Measurements from ENCODE around the gene SLC25A19.
"Not testable (repeated sequence)": the region's sequence is repeated elsewhere in the genome, so short reads cannot be mapped to it uniquely, and the experiment has no call there.

Gene SLC25A19

GRCh38 chr17:75266316-75267152, 22.7 kb downstream of the SLC25A19 start:
- DNase-seq, result no peak

DNA sequence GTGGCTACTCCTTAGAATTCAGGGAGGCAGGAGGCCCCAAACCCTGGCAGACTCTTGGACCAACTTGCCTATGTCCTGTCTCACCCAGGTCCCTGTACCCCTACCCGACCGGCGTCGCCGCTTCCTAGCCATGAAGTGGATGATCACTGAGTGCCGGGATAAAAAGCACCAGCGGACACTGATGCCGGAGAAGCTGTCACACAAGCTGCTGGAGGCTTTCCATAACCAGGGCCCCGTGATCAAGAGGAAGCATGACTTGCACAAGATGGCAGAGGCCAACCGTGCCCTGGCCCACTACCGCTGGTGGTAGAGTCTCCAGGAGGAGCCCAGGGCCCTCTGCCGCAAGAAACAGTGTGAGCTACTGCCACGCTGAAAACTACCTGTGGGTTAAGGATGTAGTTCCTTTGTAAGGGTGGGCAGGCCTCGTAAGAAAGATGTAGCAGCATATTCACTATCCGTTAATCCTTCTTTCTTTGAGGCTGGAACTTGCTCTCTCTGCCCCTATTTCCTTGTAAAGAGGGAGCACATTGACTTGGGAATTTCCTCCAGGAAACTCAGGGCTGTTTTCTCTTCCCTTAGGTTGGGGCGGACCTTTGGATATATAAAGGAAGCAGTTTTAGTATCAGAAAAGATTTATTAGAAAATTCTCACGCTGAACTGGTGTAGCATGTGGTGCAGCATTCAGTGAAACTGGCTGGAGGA, 23.5 kb downstream of the SLC25A19 start:
- no peak for DNase-seq

DNA sequence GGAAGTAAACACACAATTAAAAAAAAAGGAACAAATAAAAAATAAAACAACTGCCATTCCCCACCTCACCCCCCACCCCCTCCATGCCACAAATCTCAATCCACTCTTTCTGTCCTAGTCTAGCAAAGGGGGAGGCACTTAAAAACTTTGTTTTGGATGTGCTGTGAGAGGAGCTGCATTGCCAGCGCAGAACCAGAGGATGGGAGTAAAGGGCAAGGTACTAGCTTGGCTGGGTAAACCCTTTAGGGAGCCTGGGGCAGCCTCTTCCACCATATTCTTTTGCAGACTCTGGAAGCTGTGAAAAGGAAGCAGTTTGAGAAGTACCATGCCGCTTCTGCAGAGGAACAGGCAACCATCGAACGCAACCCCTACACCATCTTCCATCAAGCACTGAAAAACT, 26.2 kb downstream of the SLC25A19 start:
- no peak for DNase-seq

DNA sequence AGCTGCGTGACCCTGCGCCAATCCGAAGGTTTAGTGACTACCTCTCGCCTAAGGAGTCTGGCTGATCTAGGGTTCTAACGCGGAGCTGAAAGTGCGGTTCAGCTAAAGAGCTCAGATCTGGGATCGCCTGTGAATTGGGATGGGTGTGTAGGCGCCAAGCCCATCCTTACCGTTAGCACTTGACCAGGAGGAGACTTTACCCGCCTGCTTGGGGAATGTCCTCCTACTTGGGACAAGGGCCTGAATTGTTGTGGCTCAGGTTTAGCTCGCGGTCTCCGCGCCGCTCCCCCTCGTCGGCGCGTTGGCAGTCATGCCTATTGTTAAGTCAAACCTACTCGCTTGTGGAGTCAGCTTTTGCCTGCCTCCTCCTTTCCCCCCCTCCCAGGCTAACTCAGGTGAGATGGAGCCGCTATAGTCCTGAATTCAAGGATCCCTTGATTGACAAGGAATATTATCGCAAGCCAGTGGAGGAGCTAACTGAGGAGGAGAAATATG, 27.1 kb downstream of the SLC25A19 start:
- no peak for DNase-seq

GRCh38 chr17:75261336-75262111, 27.7 kb downstream of the SLC25A19 start, which contains the start of the genes GGA3 and MRPS7:
TSS of gene GGA3 (minus strand) at chr17:75261606. CDS start at chr17:75261587, 19 bp downstream.
TSS of gene MRPS7 (plus strand) at chr17:75261879. CDS start at chr17:75261901, 22 bp downstream.
- peak; percentile 94 to 96 for DNase-seq

DNA sequence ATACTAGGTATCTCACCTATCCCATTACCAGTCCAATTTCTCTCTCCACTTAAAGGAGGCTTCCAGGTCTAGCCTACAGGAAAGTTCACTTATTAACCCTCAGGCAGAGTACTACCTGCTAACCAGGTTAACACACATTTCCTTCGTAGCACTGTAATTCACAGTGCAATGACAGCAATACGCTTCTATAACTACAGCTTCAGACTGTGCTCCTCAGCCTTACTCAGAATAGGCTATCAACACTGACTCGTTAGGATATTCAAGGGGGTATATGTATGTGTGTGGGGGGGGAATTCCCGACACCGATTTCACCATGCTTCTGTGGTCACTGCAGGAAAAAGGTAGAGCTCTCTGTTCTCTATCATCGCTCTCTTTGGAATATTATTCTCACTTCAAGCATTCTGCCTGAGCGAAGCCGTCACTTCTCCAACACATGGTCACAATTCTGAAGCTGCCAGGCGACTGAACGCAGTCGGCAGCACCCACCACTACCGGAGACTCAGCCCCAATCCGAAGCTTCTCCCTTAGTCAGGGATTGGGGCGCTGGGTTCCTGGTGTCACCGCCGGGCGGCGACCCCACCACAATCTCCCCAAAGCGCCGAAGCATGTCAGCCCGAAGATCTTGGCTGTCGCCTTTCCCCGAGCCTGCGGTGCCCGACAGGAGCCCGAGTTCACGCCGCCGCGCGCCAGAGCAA, 28.4 kb downstream of the SLC25A19 start:
- DNase-seq, result peak; percentile 45 to 70

DNA sequence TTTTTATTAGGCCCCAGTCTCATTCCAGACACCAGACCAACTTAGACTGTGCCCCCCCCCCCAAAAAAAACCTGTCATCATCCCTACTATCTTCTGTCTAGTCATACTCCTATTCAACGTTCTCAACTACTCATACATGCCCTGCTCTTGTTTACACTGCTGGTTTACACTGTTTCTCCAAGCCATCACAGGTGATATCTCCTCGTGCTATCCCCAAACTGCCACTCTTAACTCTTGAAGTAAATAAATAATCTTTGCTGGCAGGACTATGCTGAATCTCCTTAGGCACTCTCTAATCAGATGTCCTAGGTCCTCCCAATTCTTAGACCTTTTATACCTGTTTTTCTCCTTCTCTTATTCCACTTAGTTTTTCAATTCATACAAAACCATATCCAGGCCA, 32.0 kb downstream of the SLC25A19 start:
- DNase-seq, result not testable (repeated sequence)

GRCh38 chr17:75255954-75256698, 33.1 kb downstream of the SLC25A19 start:
- not testable (repeated sequence) for DNase-seq

DNA sequence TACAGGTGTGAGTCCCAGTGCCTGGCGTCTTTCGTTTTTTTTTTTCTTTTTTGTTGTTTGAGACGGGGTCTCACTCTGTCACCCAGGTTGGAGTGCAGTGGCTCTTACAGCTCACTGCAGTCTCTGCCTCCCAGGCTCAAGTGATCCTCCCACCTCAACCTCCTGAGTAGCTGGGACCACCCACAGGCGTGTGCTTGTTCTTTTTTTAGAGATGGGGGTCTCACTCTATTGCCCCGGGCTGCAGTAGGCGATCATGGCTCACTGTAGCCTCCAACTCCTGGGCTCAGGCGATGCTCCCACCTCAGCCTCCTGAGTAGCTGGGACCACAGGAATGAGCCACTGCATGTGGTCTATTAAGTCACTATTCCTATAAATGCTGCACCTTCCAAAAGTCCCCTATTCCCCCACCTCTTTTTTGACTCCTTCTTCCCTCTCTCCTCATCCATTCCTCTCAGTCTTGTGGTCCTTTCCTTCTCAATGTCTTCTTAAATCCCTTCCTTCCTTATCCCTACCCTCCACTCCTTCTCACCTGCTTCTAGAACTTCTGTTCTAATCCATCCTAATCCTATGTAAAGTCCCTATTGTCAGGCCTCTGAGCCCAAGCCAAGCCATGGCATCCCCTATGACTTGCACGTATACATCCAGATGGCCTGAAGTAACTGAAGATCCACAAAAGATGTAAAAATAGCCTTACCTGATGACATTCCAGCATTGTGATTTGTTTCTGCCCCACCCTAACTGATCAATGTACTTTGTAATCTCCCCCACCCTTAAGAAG, 37.0 kb downstream of the SLC25A19 start:
- DNase-seq, result no peak

GRCh38 chr17:75250009-75250471, 39.2 kb downstream of the SLC25A19 start:
- DNase-seq, result peak in 1 of 2 donors; percentile 57

DNA sequence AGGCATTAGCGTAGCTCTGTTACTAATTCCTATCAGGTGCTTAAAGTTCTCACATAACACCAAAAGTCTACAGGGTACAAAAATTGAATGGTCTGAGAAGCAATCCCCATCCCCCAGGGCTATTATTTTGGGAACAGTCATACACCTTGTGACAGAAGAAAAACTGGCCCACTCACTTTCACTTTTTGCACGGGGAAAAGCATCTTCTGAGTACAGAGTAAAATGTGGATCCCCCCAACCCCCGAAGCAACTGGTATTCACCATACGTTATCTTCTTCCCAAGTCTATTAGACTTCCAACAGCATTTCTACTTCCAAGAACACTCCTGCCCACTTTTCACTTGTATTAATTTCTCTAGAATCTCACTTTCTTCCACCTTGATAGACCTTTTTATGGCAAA, 39.7 kb downstream of the SLC25A19 start:
- DNase-seq, result no peak

- no peak for DNase-seq
Measured at GRCh38 chr17:75246404-75246803, 42.8 kb downstream of the SLC25A19 start.

DNA sequence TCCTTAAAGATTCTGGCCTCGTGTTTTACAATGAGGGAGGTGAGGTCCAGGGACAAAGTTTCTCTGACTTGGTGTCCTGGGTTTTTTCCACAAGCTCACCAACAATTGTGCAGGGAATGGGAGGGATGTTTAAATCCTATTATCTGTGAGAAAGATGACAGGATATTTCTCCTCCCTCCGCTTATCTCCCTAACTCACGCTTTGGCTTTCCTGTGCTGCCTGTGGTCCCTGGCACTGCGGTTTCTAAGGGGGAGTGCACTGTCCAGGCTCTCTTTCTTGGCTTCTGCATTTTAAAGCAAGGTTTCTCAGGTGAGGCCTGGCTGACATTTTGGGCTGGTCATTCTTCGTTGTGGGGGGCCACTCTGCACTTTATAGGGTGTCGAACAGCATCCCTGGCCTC, 44.2 kb downstream of the SLC25A19 start:
- no peak for DNase-seq

GRCh38 chr17:75244133-75244866, 44.9 kb downstream of the SLC25A19 start:
- DNase-seq, result peak in 1 of 2 donors; percentile 44

- DNase-seq, result peak; percentile 59 to 71
Measured at GRCh38 chr17:75242461-75243042, 46.7 kb downstream of the SLC25A19 start.

GRCh38 chr17:75241996-75242460, 47.2 kb downstream of the SLC25A19 start:
- DNase-seq, result peak in 1 of 2 donors; percentile 18

GRCh38 chr17:75241502-75241901, 47.7 kb downstream of the SLC25A19 start:
- DNase-seq, result no peak

GRCh38 chr17:75241143-75241430, 48.1 kb downstream of the SLC25A19 start:
- DNase-seq, result no peak

DNA sequence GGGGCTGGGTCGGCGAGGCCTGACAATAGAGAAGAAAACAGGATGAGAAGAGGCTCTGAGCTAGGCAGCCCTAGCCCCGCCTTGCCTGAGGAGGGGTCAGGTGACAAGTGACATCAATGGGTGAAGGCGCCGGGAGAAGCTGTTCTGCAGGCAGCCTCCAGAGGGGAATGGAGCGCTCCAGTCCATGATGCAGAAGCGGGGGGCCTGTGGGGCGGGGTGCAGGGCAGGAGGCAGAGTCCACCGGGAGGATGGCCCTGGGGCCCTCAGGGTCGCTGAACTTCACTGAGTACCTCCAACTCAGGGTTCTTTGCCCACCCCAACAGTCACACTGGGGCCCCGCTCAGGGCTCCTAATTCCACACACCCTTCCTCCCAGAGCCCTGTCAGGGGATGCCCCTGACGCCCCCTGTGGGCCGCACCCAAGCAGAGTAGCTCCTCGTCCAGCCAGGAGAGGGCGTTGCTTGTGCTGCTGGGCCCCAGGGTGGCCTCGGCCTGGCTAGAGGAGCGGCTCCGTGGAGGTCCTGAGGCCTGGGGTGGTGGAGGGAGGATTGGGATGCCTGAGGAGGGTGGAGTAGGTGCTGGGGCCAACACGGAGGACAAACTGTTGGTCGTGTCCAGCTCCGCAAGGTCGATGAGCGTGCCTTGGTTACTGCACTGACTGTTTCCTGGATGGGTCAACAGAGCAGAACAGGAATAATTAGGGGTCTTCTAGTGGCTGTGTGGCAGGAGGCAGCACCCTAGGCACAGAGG, 48.7 kb downstream of the SLC25A19 start:
- DNase-seq, result peak; percentile 28 to 29

All from CD4-positive, alpha-beta T cell treated with Interleukin-4 for 1 hour (primary cell).